Prostate gland (tissue), 2 donors: ENCODE data around the gene AKAP8L.

Experiments
- POLR2A ChIP-seq: fragments of 450-650 bp; IDR thresholded peaks from one replicate; pipeline ENCODE4 v1.6.1; 2016; ENCODE audit warnings: antibody characterized with exemption, mild to moderate bottlenecking
- POLR2AphosphoS5 ChIP-seq: sonication (generic); formaldehyde crosslinking; IDR thresholded peaks from one replicate; pipeline ENCODE4 v1.6.1; 2017; ENCODE audit warnings: antibody characterized with exemption
- TF ChIP-seq, protein P1 (sequence below), 4 experiments: fragments of 200-600 bp in 2 of 4; fragments of 450-650 bp in 2 of 4; sonication (generic) in 2 of 4; IDR thresholded peaks; 1 replicate in 3 of 4; 2 replicates in 1 of 4; pipeline ENCODE4 v1.5.1; 2016 to 2019; ENCODE audit warnings: antibody characterized with exemption in 4 of 4, mild to moderate bottlenecking in 2 of 4, moderate library complexity in 2 of 4

DNA sequence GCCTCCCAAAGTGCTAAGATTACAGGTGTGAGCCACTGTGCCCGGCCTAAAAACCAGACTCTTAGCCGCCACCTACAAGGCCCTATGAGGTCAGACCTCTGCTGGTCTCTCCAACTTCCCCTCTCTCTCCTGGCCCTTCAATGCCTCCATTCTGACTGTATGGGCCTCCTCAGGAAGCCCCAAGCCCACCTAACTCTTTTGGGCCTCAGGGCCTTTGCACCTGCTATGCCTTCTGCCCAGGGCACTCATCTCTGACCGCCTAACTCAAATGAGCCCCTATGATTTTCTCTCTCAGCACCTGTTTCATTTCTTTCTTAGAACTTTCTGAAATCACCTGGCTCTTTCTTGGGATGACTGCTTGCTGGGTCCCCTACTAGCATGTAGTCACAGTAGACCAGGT, 24.5 kb upstream of the AKAP8L start:
- TF ChIP-seq, protein P1, sequence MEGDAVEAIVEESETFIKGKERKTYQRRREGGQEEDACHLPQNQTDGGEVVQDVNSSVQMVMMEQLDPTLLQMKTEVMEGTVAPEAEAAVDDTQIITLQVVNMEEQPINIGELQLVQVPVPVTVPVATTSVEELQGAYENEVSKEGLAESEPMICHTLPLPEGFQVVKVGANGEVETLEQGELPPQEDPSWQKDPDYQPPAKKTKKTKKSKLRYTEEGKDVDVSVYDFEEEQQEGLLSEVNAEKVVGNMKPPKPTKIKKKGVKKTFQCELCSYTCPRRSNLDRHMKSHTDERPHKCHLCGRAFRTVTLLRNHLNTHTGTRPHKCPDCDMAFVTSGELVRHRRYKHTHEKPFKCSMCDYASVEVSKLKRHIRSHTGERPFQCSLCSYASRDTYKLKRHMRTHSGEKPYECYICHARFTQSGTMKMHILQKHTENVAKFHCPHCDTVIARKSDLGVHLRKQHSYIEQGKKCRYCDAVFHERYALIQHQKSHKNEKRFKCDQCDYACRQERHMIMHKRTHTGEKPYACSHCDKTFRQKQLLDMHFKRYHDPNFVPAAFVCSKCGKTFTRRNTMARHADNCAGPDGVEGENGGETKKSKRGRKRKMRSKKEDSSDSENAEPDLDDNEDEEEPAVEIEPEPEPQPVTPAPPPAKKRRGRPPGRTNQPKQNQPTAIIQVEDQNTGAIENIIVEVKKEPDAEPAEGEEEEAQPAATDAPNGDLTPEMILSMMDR (IDR thresholded peaks at IDR 0.05) = no peak
- TF ChIP-seq POLR2A (no peak), POLR2AphosphoS5 (no peak)
